HCT116 (cell line): Measurements from ENCODE around the gene YAP1. TPM values are rescaled to one million over a fixed set of nuclear protein-coding genes. Genes with fewer than 3 reads are reported as not detected.
A peak's percentile ranks its signal among the peaks of the same experiment; 100 is the strongest.

ENCODE experiments used
- ATAC-seq: fragments of 200-7000 bp; cut with Tn5 transposase; 2 replicates; pipeline ENCODE4 v1.9.1; 2020; ENCODE audit warnings: mild to moderate bottlenecking, moderate library complexity
- BruUV-seq: library from RNA; stranded (reverse); fragments of 400-500 nt; replicated peaks from 2 replicates; lab custom pipeline; 2021; lab: Mats Ljungman, UMichigan
- CTCF ChIA-PET: fragments of 300-600 bp; sonication (Branson Sonifier 250); formaldehyde crosslinking; loops from one replicate; lab custom pipeline; 2021; ENCODE audit warnings: antibody characterized with exemption; lab: Charles Lee
- POLR2A ChIA-PET: fragments of 300-600, 350-600 bp; sonication (Branson Sonifier 250); formaldehyde crosslinking; loops from one replicate; lab custom pipeline; 2021; ENCODE audit warnings: antibody characterized with exemption; lab: Charles Lee
- RAD21 ChIA-PET, 2 experiments: fragments of 300-600 bp; sonication (Branson Sonifier 250); formaldehyde crosslinking; loops; one replicate each; lab custom pipeline; 2023; ENCODE audit warnings: low total read pairs in 2 of 2; ENCODE audit not compliant: uncharacterized antibody in 2 of 2, unreplicated experiment in 2 of 2, low non-redundant PET in 1 of 2; lab: Charles Lee
- DNase-seq: peaks from one replicate; pipeline ENCODE4 v3.0.0-alpha.2; 2010; ENCODE audit warnings: low read depth, low spot score
- H2AFZ ChIP-seq: fragments of 200-600 bp; shearing (Covaris generic), sonication (generic); 2 replicates; pipeline ENCODE4 v1.6.1; 2017; ENCODE audit warnings: low read depth, mixed run types, mixed read lengths, antibody characterized with exemption, low read length; ENCODE audit not compliant: poor library complexity, severe bottlenecking
- H3K27ac ChIP-seq: 2 replicates; pipeline ENCODE4 v1.5.1; 2012; ENCODE audit warnings: low read depth, low read length
- H3K27me3 ChIP-seq: fragments of 200-600 bp; sonication (generic); 2 replicates; pipeline ENCODE4 v1.6.1; 2016; ENCODE audit warnings: mixed run types, low read length, mixed read lengths; ENCODE audit not compliant: insufficient read depth
- H3K36me3 ChIP-seq, 2 experiments: fragments of 200-500 bp in 1 of 2; fragments of 200-600 bp in 1 of 2; sonication (Bioruptor generic) in 1 of 2; sonication (generic) in 1 of 2; 2 replicates each; pipeline versions ENCODE4 v1.5.1 to v1.6.1; 2014 to 2016; ENCODE audit warnings: low read length in 2 of 2, inconsistent platforms in 1 of 2, mixed read lengths in 1 of 2, mixed run types in 1 of 2; ENCODE audit not compliant: insufficient read depth in 2 of 2, control insufficient read depth in 1 of 2
- H3K4me1 ChIP-seq, 2 experiments: fragments of 200-600 bp in 1 of 2; sonication (generic) in 1 of 2; 2 replicates each; pipeline versions ENCODE4 v1.5.1 to v1.6.1; 2012 to 2017; ENCODE audit warnings: low read length in 2 of 2, inconsistent platforms in 1 of 2, mild to moderate bottlenecking in 1 of 2, mixed read lengths in 1 of 2, mixed run types in 1 of 2, moderate library complexity in 1 of 2; ENCODE audit not compliant: insufficient read depth in 2 of 2, control insufficient read depth in 1 of 2
- H3K4me2 ChIP-seq: fragments of 200-600 bp; sonication (generic); 2 replicates; pipeline ENCODE4 v1.6.1; 2017; ENCODE audit warnings: mixed run types, low read length, mixed read lengths
- H3K4me3 ChIP-seq, 2 experiments: fragments of 200-600 bp in 1 of 2; sonication (generic) in 1 of 2; replicated peaks in 1 of 2; 2 replicates each; pipeline ENCODE4 v1.5.1; 2011 to 2016; ENCODE audit warnings: low read length in 2 of 2, control low read depth in 1 of 2, low read depth in 1 of 2, mild to moderate bottlenecking in 1 of 2, mixed read lengths in 1 of 2, mixed run types in 1 of 2
- H3K79me2 ChIP-seq: fragments of 200-600 bp; sonication (generic); 2 replicates; pipeline ENCODE4 v1.6.1; 2017; ENCODE audit warnings: mild to moderate bottlenecking, mixed run types, low read length, moderate library complexity, mixed read lengths; ENCODE audit not compliant: insufficient read depth
- H3K9ac ChIP-seq: fragments of 200-600 bp; sonication (generic); 2 replicates; pipeline ENCODE4 v1.6.1; 2016; ENCODE audit warnings: low read length, mixed read lengths
- H3K9me2 ChIP-seq: fragments of 200-600 bp; sonication (generic), shearing (Covaris generic); 2 replicates; pipeline ENCODE4 v1.6.1; 2017; ENCODE audit warnings: mixed run types, mild to moderate bottlenecking, moderate library complexity; ENCODE audit not compliant: insufficient read depth
- H3K9me3 ChIP-seq, 2 experiments: fragments of 200-500 bp in 1 of 2; fragments of 200-600 bp in 1 of 2; sonication (Bioruptor generic) in 1 of 2; sonication (generic) in 1 of 2; 2 replicates each; pipeline ENCODE4 v1.6.1; 2014 to 2017; ENCODE audit warnings: low read length in 2 of 2, mixed read lengths in 2 of 2, inconsistent platforms in 1 of 2, low read depth in 1 of 2, mild to moderate bottlenecking in 1 of 2, mixed run types in 1 of 2, moderate library complexity in 1 of 2; ENCODE audit not compliant: control insufficient read depth in 1 of 2, insufficient read depth in 1 of 2
- H4K20me1 ChIP-seq: fragments of 200-600 bp; sonication (generic), shearing (Covaris generic); 2 replicates; pipeline ENCODE4 v1.6.1; 2017; ENCODE audit warnings: mixed run types, mild to moderate bottlenecking, moderate library complexity; ENCODE audit not compliant: insufficient read depth
- CBX3 ChIP-seq: IDR thresholded peaks from 2 replicates; pipeline ENCODE4 v1.6.1; 2012; ENCODE audit warnings: low read depth
- CTCF ChIP-seq, 3 experiments: fragments of 200-600 bp in 1 of 3; sonication (generic) in 1 of 3; IDR thresholded peaks in 2 of 3; conservative IDR thresholded peaks in 1 of 3; 2 replicates each; pipeline ENCODE4 v1.5.1; 2012 to 2017; ENCODE audit warnings: low read depth in 2 of 3, low read length in 2 of 3, antibody characterized with exemption in 1 of 3, borderline replicate concordance in 1 of 3, control low read depth in 1 of 3, mild to moderate bottlenecking in 1 of 3, mixed read lengths in 1 of 3, mixed run types in 1 of 3, moderate library complexity in 1 of 3; ENCODE audit not compliant: insufficient read depth in 1 of 3
- EZH2 ChIP-seq: fragments of 200-600 bp; sonication (generic); IDR thresholded peaks from 2 replicates; pipeline ENCODE4 v1.6.1; 2017; ENCODE audit warnings: antibody characterized with exemption, mixed run types
- JUND ChIP-seq: IDR thresholded peaks from 2 replicates; pipeline ENCODE4 v1.6.1; 2012
- MAX ChIP-seq: IDR thresholded peaks from 2 replicates; pipeline ENCODE4 v1.6.1; 2012
- POLR2A ChIP-seq: IDR thresholded peaks from 2 replicates; pipeline ENCODE4 v1.7.0; 2011; ENCODE audit warnings: borderline replicate concordance; ENCODE audit not compliant: insufficient read depth, insufficient read length; ENCODE audit errors: extremely low read depth
- POLR2AphosphoS5 ChIP-seq: IDR thresholded peaks from 2 replicates; pipeline ENCODE4 v1.6.1; 2011; ENCODE audit warnings: mild to moderate bottlenecking, low read depth, low read length, moderate library complexity
- RAD21 ChIP-seq: IDR thresholded peaks from 2 replicates; pipeline ENCODE4 v1.6.1; 2012; ENCODE audit warnings: low read depth, mild to moderate bottlenecking
- SIN3A ChIP-seq: IDR thresholded peaks from 2 replicates; pipeline ENCODE4 v1.6.1; 2012; ENCODE audit warnings: low read depth
- SP1 ChIP-seq: IDR thresholded peaks from 2 replicates; pipeline ENCODE4 v1.6.1; 2012; ENCODE audit warnings: low read depth
- SRF ChIP-seq: IDR thresholded peaks from 2 replicates; pipeline ENCODE4 v1.6.1; 2012; ENCODE audit warnings: low read depth
- ZNF274 ChIP-seq: fragments of 200-500 bp; sonication (Bioruptor generic); IDR thresholded peaks from 2 replicates; pipeline ENCODE4 v1.6.1; 2014; ENCODE audit warnings: mild to moderate bottlenecking, low read depth, low read length, inconsistent platforms
- intact Hi-C: fragments of 100-400 bp; cut with micrococcal nuclease; formaldehyde crosslinking; loops from 2 replicates; pipeline ENCODE4 v1.10.0; 2022
- total RNA-seq: library from RNA; stranded (reverse); gene quantifications from one replicate; pipeline ENCODE4 v1.2.1, GENCODE V29; 2021; ENCODE audit not compliant: unreplicated experiment

YAP1 gene
- total RNA-seq, 1 experiment from 2014 or later: 88.6 TPM

GRCh38 chr11:102172127-102172848 is 62.0 kb downstream of the YAP1 start (continued):
- TF ChIP-seq POLR2AphosphoS5: no peak
- TF ChIP-seq, all 23 proteins: peak for 0

DNA sequence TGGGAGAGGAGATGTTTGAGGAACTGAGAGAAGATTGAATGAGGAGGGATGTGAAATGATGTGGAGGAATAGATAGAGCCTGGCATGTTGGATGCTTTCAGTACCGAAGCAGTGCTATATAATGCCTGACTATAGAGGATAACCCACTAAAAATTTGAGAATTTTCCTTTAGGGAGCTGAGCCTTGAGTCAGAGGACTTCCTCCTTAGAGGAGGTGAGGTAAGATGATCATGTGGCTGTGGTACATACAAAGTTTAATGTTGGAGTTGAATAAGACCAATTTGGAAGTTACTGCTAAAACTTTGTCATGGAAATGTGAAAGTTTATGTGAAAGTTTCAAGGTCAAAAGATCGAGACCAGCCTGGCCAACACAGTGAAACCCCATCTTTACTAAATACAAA is 66.9 kb downstream of the YAP1 start:
- Histone ChIP-seq H3K4me2 (peak overlapping the region; percentile 68), H3K4me3 (no peak overlapping the region), H3K27ac (peak overlapping the region; percentile 52; the same call in 1 of the 2 replicates), H4K20me1 (no peaks in the 10 kb centered on the region), H3K79me2 (peaks cover 67% of the 10 kb centered on the region), H3K9ac (no peak overlapping the region), H3K36me3 (peaks cover 3 to 16% of the 10 kb centered on the region in 2 experiments; a peak in 3 of 4 replicates), H3K4me1 (peaks cover 15 to 41% of the 10 kb centered on the region in 2 experiments), H3K9me2 (no peaks in the 10 kb centered on the region), H2AFZ (no peak overlapping the region), H3K9me3 (no peaks in the 10 kb centered on the region), H3K27me3 (no peaks in the 10 kb centered on the region)
- BruUV-seq: no TSS peak
- no peak for ATAC-seq
- ChIA-PET CTCF (no interaction called here), POLR2A (interaction anchor here (0.7 kb wide), 1 partner anchor 91 kb away, joined by 4 read pairs; no protein-coding TSS in a partner anchor), RAD21 (no interaction called here)
- DNase-seq: no peak
- TF ChIP-seq RAD21: no peak
- TF ChIP-seq JUND: no peak
- no peak for TF ChIP-seq POLR2A
- TF ChIP-seq SRF: no peak
- no peak for TF ChIP-seq ZNF274
- no peak for TF ChIP-seq MAX
- TF ChIP-seq CTCF (IDR thresholded peaks at IDR 0.05 in 2 of 3, conservative IDR thresholded peaks at IDR 0.05 in 1 of 3; ENCODE audit: borderline replicate concordance in 1 of 3, insufficient read depth in 1 of 3, low read depth in 2 of 3, low read length in 2 of 3): no peak
- no peak for TF ChIP-seq EZH2
- TF ChIP-seq SP1: no peak
- TF ChIP-seq CBX3: no peak
- no peak for TF ChIP-seq POLR2AphosphoS5
- no peak for TF ChIP-seq SIN3A
- intact Hi-C loops: no loop called here
